Dendritic cell treated with granulocyte-macrophage colony-stimulating factor and Interleukin-4, amounts not matched to agents 40 ng/mL and 50 ng/mL, for 4 days (primary cell): ENCODE measurements around the gene BRCA1.
"Not testable (repeated sequence)": the region's sequence is repeated elsewhere in the genome, so short reads cannot be mapped to it uniquely, and the experiment has no call there.

Source experiments
- H3K27ac Mint-ChIP-seq: one replicate; pipeline ENCODE4 v1.8.0; 2022; ENCODE audit warnings: mild to moderate bottlenecking, mixed read lengths
- H3K27me3 Mint-ChIP-seq: one replicate; pipeline ENCODE4 v1.8.0; 2022; ENCODE audit warnings: mild to moderate bottlenecking, mixed read lengths
- H3K36me3 Mint-ChIP-seq: one replicate; pipeline ENCODE4 v1.8.0; 2022; ENCODE audit warnings: low read depth, mixed read lengths
- H3K4me1 Mint-ChIP-seq: one replicate; pipeline ENCODE4 v1.8.0; 2022; ENCODE audit warnings: low read depth, mixed read lengths
- H3K4me3 Mint-ChIP-seq: one replicate; pipeline ENCODE4 v1.8.0; 2022; ENCODE audit warnings: mild to moderate bottlenecking, moderate library complexity, mixed read lengths
- H3K9me3 Mint-ChIP-seq: one replicate; pipeline ENCODE4 v1.8.0; 2022; ENCODE audit warnings: mixed read lengths
- intact Hi-C: fragments of 100-400 bp; cut with micrococcal nuclease; formaldehyde crosslinking; loops from one replicate; pipeline ENCODE4 v1.15.0; 2022

The BRCA1 gene

DNA sequence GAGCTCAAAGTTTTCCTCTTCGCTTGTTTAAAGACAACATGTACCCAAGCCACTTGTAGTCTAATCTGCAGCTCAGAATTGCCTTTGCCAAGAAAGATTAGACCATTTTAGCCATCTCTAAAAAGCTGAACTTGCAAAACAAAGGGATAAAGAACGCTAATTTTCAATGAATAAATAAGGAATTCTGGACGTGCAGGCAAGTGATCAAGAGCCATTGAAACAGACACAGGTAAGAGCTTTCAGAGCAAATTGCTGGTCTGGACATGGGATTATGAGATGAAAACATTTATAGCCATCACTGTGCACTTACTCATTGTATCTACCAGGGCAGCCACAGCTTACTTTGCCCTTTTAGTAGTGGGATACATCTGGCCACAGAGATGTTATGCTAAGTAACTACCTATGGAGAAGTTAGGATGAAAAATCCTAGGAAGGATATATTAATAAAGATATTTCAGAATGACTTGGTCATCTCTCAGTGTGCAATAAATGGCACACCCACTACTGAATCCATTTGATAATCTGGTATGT lies 55.7 kb downstream of the BRCA1 start:
- no peaks in the 10 kb centered on the region for H3K27me3 Mint-ChIP-seq
- H3K9me3 Mint-ChIP-seq: no peaks in the 10 kb centered on the region
- no peaks in the 10 kb centered on the region for H3K4me1 Mint-ChIP-seq
- no peaks in the 10 kb centered on the region for H3K36me3 Mint-ChIP-seq
- intact Hi-C loops: no loop called here
- no peak overlapping the region for H3K27ac Mint-ChIP-seq
- H3K4me3 Mint-ChIP-seq: no peak overlapping the region

DNA sequence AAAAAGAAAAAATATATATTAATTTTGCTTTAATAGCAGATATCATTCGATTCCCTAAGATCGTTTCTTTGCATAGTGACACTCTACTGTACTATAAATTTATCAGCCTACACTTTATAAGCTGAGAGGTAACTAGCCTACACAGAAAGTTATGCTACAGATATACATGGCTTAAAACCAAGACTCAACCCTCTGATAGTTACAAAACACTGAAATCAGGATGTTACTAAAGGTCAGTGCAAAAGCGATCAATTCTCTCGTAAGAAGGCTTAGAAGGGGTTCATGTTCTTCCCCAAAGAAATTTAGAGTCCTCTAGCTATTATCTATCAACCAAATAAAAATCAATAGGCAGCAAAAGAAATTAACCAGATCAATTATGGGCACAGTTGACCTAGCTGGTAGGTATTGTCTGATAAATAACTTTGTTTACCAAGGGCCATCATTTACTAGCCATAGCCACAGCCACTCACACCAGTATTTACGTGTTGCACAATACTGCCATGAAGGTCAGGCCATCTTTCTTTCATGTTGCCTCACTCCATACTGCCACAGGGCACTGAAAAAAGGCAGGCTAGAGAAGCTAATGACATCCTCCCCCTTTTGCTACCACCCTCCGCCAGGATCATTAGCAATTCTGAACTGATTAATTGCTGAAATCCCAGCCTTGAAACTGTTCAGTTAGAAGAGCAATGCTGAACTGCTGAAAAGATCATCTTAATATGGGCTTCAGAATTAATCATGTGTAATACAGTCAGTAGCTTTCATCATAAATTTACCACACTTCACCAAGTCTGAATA lies 56.4 kb downstream of the BRCA1 start:
- no peak overlapping the region for H3K27ac Mint-ChIP-seq
- no peak overlapping the region for H3K4me3 Mint-ChIP-seq
- intact Hi-C loops: no loop called here
- no peaks in the 10 kb centered on the region for H3K9me3 Mint-ChIP-seq
- H3K36me3 Mint-ChIP-seq: no peaks in the 10 kb centered on the region
- H3K27me3 Mint-ChIP-seq: no peaks in the 10 kb centered on the region
- H3K4me1 Mint-ChIP-seq: no peaks in the 10 kb centered on the region

DNA sequence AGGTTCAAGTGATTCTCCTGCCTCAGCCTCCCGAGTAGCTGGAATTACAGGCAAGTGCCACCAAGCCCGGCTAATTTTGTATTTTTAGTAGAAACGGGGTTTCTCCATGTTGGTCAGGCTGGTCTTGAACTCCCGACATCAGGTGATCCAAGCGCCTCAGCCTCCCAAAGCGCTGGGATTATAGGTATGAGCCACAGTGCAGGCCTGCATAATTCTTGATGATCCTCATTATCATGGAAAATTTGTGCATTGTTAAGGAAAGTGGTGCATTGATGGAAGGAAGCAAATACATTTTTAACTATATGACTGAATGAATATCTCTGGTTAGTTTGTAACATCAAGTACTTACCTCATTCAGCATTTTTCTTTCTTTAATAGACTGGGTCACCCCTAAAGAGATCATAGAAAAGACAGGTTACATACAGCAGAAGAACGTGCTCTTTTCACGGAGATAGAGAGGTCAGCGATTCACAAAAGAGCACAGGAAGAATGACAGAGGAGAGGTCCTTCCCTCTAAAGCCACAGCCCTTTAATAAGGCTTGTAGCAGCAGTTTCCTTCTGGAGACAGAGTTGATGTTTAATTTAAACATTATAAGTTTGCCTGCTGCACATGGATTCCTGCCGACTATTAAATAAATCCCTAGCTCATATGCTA lies 62.1 kb downstream of the BRCA1 start:
- Mint-ChIP-seq H3K27ac (no peak overlapping the region), H3K9me3 (no peaks in the 10 kb centered on the region), H3K4me3 (no peak overlapping the region), H3K4me1 (no peaks in the 10 kb centered on the region), H3K36me3 (peaks cover 10% of the 10 kb centered on the region), H3K27me3 (no peaks in the 10 kb centered on the region)
- intact Hi-C loops: no loop called here

DNA sequence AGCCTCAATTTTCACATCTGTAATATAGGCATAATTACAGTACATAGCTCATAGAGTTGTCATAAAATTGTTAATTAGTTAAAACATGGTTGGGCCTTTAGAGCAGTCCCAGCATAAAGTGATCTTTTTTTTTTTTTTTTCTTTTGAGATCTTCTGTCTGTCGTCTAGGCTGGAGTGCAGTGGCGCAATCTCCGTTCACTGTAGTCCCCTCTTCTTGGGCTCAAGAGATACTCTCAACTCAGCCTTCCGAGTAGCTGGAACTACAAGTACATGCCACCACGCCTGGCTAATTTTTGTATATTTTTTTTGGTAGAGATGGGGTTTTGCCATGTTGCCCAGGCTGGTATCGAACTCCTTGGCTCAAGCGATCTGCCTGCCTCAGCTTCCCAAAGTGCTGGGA lies 69.1 kb downstream of the BRCA1 start:
- H3K4me3 Mint-ChIP-seq: no peak overlapping the region
- H3K27me3 Mint-ChIP-seq: no peaks in the 10 kb centered on the region

DNA sequence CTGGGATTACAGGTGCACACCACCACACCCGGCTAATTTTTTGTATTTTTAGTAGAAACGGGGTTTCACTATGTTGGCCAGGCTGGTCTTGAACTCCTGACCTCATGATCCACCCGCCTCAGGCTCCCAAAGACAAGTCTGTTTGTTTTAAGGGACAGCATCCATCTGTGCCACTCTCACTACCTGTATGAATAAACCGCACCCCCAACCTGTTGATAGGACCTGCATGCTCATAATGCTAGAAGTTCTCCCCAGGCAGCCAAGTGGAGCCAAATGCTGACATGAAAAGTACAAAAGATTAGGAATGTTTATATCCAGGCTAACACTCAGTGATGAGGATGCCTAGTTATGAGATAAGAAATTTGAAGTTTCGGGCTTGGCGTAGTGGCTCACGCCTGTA lies 72.2 kb downstream of the BRCA1 start:
- H3K4me1 Mint-ChIP-seq, H3K9me3 Mint-ChIP-seq, H3K27me3 Mint-ChIP-seq, H3K27ac Mint-ChIP-seq, H3K4me3 Mint-ChIP-seq, intact Hi-C loops: not testable (repeated sequence)
- peaks cover 48% of the 10 kb centered on the region for H3K36me3 Mint-ChIP-seq

More for the DNA sequence above, 69.1 kb downstream of the BRCA1 start:
- intact Hi-C loops: no loop called here
- Mint-ChIP-seq H3K27ac (no peak overlapping the region), H3K36me3 (peaks cover 35% of the 10 kb centered on the region), H3K9me3 (no peaks in the 10 kb centered on the region), H3K4me1 (no peaks in the 10 kb centered on the region)

DNA sequence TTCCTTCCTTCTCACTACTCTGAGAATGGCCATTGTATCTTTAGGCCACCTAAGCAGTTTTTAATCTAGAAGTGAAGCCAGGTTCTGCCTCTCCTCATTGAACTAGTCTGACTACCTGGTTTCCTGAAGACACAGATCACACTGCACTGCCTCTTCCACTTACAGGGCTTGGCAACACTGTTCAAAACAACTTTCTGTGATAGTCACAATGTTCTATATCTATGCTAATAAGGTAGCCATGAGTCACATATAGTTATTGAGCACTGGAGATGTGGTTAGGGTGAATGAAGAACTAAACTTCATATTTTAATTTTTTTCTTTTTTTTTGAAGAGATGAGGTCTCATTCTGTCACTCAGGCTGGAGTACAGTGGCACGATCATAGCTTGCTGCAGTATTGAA lies 73.2 kb downstream of the BRCA1 start:
- intact Hi-C loops: no loop called here
- no peaks in the 10 kb centered on the region for H3K9me3 Mint-ChIP-seq
- H3K27ac Mint-ChIP-seq: no peak overlapping the region
- H3K4me3 Mint-ChIP-seq: no peak overlapping the region
- H3K36me3 Mint-ChIP-seq: peaks cover 47% of the 10 kb centered on the region
- no peaks in the 10 kb centered on the region for H3K4me1 Mint-ChIP-seq
- no peaks in the 10 kb centered on the region for H3K27me3 Mint-ChIP-seq

DNA sequence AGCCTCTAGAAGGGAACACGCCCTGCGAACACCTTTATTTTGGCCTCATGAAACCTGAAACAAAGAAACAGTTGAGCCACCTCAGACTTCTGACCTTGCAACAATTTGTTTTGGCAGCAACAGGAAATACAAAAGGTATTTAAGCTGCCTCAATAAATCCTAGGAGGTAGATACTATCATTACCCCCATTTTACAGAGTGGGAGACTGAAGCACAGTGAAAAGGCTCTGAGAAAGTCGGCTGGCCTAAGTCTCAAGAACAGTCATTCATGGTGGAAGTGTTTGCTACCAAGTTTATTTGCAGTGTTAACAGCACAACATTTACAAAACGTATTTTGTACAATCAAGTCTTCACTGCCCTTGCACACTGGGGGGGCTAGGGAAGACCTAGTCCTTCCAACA lies 81.1 kb downstream of the BRCA1 start:
- Mint-ChIP-seq H3K36me3 (peaks cover 9% of the 10 kb centered on the region), H3K4me3 (no peak overlapping the region), H3K27me3 (no peaks in the 10 kb centered on the region), H3K27ac (no peak overlapping the region), H3K4me1 (no peaks in the 10 kb centered on the region), H3K9me3 (no peaks in the 10 kb centered on the region)
- intact Hi-C loops: no loop called here

DNA sequence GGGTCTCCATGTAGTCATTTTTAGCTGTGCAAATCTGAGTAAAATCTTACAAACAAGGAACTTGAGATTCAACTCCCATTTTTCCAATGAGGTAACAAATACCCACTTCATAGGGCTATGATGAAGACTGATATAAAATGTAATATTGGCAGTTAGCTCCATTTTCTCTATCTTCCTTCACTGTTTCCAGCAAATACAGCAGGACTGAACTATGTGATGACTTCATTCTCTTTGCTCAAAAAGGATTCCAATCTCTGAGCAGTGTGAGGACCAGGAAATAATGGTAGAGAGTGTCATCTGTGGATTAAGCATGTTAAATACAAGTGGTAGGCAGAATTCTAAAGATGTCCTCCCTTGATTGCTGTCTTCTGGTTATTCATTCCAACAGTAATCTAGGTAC lies 81.9 kb downstream of the BRCA1 start:
- no peaks in the 10 kb centered on the region for H3K9me3 Mint-ChIP-seq
- intact Hi-C loops: no loop called here
- no peak overlapping the region for H3K27ac Mint-ChIP-seq
- H3K27me3 Mint-ChIP-seq: no peaks in the 10 kb centered on the region
- no peak overlapping the region for H3K4me3 Mint-ChIP-seq
- no peaks in the 10 kb centered on the region for H3K4me1 Mint-ChIP-seq
- H3K36me3 Mint-ChIP-seq: peaks cover 4% of the 10 kb centered on the region

DNA sequence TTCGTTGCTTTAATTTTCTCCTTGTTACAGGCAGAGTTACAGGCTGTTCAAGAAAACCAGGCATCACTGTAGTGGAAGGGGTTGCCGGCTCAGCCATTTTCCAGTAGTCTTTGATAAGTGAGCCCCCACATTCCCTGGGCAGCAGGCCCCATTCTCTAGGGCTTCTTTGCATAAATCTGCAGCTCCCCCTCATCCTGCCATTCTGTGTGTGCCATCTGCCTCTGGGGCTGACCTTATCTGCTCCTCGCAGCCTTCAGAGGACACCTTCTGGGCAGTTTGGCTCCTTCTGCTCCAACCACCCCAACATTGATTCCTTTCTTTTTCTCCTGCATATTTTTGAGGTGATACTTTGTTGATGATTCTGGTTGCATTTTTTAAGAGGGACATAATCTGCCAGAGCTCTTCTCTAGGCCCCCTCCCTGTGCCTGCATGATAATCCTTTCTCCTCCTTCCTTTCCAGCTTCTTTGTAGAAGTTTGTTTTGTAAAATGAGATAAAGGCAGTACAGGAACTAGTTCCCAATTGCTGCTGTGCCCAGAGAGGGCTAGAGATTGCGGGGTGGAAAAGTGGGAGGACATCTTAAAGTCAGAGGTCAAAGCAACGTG lies 83.0 kb downstream of the BRCA1 start:
- H3K9me3 Mint-ChIP-seq: no peaks in the 10 kb centered on the region
- no peak overlapping the region for H3K4me3 Mint-ChIP-seq
- no peaks in the 10 kb centered on the region for H3K36me3 Mint-ChIP-seq
- H3K4me1 Mint-ChIP-seq: no peaks in the 10 kb centered on the region
- intact Hi-C loops: no loop called here
- no peaks in the 10 kb centered on the region for H3K27me3 Mint-ChIP-seq
- no peak overlapping the region for H3K27ac Mint-ChIP-seq

DNA sequence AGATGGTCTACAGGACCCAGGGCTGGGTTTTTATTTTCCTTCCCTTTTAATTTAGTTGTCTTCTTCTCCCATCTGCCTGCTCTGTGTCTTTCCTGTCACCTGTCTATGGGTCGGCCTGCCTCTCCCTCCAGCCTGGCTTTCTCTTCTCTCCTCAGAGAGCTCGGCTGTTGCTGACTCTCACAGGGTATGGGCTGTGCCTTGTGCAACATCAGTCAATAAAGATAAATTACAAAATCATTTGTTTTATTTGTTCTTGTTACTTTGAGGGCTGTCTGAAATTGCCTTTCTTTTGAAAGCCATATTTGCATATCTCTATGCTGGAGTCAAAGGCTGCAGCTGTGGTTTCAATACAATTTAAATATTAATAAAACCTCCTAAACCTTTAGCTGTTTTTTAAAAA lies 84.5 kb downstream of the BRCA1 start:
- intact Hi-C loops: no loop called here
- Mint-ChIP-seq H3K27ac (no peak overlapping the region), H3K9me3 (no peaks in the 10 kb centered on the region), H3K27me3 (no peaks in the 10 kb centered on the region), H3K4me1 (no peaks in the 10 kb centered on the region), H3K4me3 (no peak overlapping the region), H3K36me3 (no peaks in the 10 kb centered on the region)

DNA sequence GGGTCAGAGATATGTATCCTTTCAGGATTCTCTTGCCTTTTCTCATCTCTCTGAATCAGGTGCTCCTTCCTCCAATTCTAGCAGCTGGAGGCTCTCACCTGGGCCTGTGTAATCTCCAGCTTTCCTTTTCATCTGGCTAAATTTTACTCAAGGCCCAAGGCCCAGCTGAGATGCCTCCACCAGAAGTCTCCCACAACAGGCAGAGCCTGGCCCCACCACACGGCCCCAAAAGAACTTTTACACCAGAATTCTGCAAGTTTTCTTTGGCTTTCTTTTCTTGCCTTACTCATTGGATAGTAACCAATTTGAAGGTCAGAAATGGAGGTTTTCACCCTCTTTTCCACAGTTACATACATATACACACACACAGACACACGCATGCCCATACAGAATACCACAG lies 85.5 kb downstream of the BRCA1 start:
- Mint-ChIP-seq H3K27me3 (no peaks in the 10 kb centered on the region), H3K36me3 (no peaks in the 10 kb centered on the region), H3K4me1 (no peaks in the 10 kb centered on the region), H3K9me3 (no peaks in the 10 kb centered on the region), H3K27ac (no peak overlapping the region), H3K4me3 (no peak overlapping the region)
- intact Hi-C loops: no loop called here

DNA sequence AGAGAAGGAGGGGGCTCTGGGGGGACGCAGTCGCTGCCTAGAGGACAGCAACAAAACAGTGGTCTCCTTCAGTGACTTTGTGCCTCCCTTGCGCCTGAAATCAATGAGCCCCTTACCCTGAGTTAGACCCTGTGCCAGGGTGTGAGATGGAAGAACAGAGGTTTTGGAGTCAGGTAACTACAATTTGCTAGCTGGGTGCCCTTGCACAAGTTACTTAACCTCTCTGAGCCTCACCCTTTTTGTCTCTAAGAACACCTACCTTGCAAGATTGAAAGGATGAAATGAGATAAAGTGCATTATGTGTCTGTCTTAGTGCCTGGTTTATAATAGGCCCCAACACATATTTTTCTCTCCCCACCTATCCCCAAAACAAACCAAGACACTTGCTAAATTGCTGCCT lies 90.3 kb downstream of the BRCA1 start:
- Mint-ChIP-seq H3K4me3 (no peak overlapping the region), H3K27ac (no peak overlapping the region), H3K27me3 (no peaks in the 10 kb centered on the region), H3K36me3 (no peaks in the 10 kb centered on the region), H3K4me1 (no peaks in the 10 kb centered on the region), H3K9me3 (no peaks in the 10 kb centered on the region)
- intact Hi-C loops: no loop called here

DNA sequence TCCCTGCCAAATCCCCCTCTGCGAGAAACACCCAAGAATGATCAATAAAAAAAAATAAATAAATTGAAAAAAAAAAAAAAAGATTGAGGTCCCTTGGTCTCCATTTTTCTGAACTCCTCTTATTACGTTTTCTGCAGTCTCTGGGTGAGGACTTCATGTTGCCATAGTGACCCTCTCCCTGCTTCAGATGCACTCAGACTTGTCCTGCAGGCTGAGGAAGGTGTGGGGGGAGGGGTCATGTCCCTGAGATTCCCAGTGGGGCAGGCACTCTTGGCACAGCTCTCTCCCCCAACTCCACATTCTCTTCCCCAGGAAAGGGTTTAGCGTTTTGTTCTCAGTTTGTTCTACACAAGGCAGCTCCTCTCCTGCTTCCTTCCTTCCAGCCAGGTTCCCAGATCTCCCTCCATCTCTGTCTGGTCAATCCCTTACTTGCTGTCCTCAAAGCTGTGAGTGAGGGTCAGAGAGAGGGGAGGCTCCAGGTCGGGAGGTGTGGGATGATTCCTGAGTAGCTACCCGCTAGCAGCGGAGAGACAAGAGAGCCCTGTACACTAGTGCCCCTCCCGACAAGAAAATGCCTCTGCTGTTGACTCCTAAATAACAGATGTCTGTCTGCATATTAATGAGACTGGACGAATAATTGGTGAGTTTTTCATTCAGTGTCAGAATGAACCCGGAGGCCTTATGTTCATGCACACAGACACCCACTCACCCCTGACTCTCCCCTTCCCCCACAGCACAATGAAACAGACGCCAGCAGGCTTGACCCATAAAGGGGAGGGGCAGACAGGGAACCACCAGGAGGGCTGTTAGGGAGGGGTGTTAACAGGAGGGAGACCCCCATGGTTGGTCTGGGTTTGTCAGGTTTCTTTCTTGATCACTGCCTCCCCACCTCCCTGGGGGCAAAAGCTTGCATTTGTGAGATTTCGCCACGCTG lies 90.9 kb downstream of the BRCA1 start:
- H3K4me1 Mint-ChIP-seq: peaks cover 2% of the 10 kb centered on the region
- H3K27me3 Mint-ChIP-seq: no peaks in the 10 kb centered on the region
- intact Hi-C loops: no loop called here
- H3K4me3 Mint-ChIP-seq: no peak overlapping the region
- no peak overlapping the region for H3K27ac Mint-ChIP-seq
- no peaks in the 10 kb centered on the region for H3K9me3 Mint-ChIP-seq
- H3K36me3 Mint-ChIP-seq: no peaks in the 10 kb centered on the region
